NT2/D1 (cell line): ENCODE results near the gene CPLX1.

ENCODE experiments used
- SUZ12 ChIP-seq: IDR thresholded peaks from 2 replicates; pipeline ENCODE4 v1.6.1; 2011; ENCODE audit not compliant: insufficient read length, insufficient read depth; ENCODE audit errors: extremely low read depth
- YY1 ChIP-seq: IDR thresholded peaks from 2 replicates; pipeline ENCODE4 v1.6.1; 2011; ENCODE audit not compliant: insufficient read length, insufficient read depth
- ZNF274 ChIP-seq: IDR thresholded peaks from 2 replicates; pipeline ENCODE4 v1.6.1; 2011; ENCODE audit warnings: mild to moderate bottlenecking, low read depth, low read length

GRCh38 chr4:790466-790820 lies 35.5 kb downstream of the CPLX1 start:
- TF ChIP-seq YY1: no peak
- TF ChIP-seq SUZ12: no peak
- no peak for TF ChIP-seq ZNF274
